Body of pancreas (tissue), 4 donors: ENCODE results near the gene DLGAP1.

Experiments used
- POLR2A ChIP-seq, 3 donors: fragments of 450-650 bp; IDR thresholded peaks; one replicate each; pipeline ENCODE4 v1.6.1; 2016; ENCODE audit warnings: antibody characterized with exemption in 3 of 3, mild to moderate bottlenecking in 2 of 3
- TF ChIP-seq, protein P1 (sequence below), 7 experiments: fragments of 450-650 bp in 4 of 7; fragments of 200-600 bp in 3 of 7; sonication (generic) in 3 of 7; IDR thresholded peaks; one replicate each; pipeline ENCODE4 v1.5.1; 2016 to 2019; ENCODE audit warnings: antibody characterized with exemption in 7 of 7

- TF ChIP-seq, protein P1, sequence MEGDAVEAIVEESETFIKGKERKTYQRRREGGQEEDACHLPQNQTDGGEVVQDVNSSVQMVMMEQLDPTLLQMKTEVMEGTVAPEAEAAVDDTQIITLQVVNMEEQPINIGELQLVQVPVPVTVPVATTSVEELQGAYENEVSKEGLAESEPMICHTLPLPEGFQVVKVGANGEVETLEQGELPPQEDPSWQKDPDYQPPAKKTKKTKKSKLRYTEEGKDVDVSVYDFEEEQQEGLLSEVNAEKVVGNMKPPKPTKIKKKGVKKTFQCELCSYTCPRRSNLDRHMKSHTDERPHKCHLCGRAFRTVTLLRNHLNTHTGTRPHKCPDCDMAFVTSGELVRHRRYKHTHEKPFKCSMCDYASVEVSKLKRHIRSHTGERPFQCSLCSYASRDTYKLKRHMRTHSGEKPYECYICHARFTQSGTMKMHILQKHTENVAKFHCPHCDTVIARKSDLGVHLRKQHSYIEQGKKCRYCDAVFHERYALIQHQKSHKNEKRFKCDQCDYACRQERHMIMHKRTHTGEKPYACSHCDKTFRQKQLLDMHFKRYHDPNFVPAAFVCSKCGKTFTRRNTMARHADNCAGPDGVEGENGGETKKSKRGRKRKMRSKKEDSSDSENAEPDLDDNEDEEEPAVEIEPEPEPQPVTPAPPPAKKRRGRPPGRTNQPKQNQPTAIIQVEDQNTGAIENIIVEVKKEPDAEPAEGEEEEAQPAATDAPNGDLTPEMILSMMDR (IDR thresholded peaks at IDR 0.05), result no peak
- no peak for TF ChIP-seq POLR2A (IDR thresholded peaks at IDR 0.05)
Observed at GRCh38 chr18:3794537-3795348, 660.4 kb downstream of the DLGAP1 start.
